Measurements from ENCODE around the gene TNP1. TPM values are rescaled to one million over a fixed set of nuclear protein-coding genes. Genes with fewer than 3 reads are reported as not detected.

The TNP1 gene
- total RNA-seq, 4 donors from 2014 or later, result not detected

- TF ChIP-seq CTCF (IDR thresholded peaks at IDR 0.05), result no peak
- ATAC-seq (ENCODE audit: low FRiP score) (no peak), DNase-seq (ENCODE audit: low spot score) (no peak)
These were observed 40.5 kb upstream of the TNP1 start for GRCh38 chr2:216900406-216900805.

GRCh38 chr2:216897561-216898203, 37.8 kb upstream of the TNP1 start:
- TF ChIP-seq CTCF (IDR thresholded peaks at IDR 0.05), result no peak
- DNase-seq (ENCODE audit: low spot score) (no peak), ATAC-seq (ENCODE audit: low FRiP score) (no peak)

- TF ChIP-seq CTCF (IDR thresholded peaks at IDR 0.05), result no peak
- ATAC-seq (ENCODE audit: low FRiP score) (no peak), DNase-seq (ENCODE audit: low spot score) (no peak)
These were observed 30.3 kb upstream of the TNP1 start for GRCh38 chr2:216890138-216890537.

GRCh38 chr2:216888887-216889622, 29.2 kb upstream of the TNP1 start:
- ATAC-seq (ENCODE audit: low FRiP score) (no peak), DNase-seq (ENCODE audit: low spot score) (no peak)
- TF ChIP-seq CTCF (IDR thresholded peaks at IDR 0.05), result no peak

GRCh38 chr2:216888081-216888480, 28.2 kb upstream of the TNP1 start:
- DNase-seq (ENCODE audit: low spot score), result no peak
- no peak for ATAC-seq (ENCODE audit: low FRiP score)
- no peak for TF ChIP-seq CTCF (IDR thresholded peaks at IDR 0.05)

- DNase-seq (ENCODE audit: low spot score), result no peak
- TF ChIP-seq CTCF (IDR thresholded peaks at IDR 0.05), result no peak
- no peak for ATAC-seq (ENCODE audit: low FRiP score)
These were observed 27.3 kb upstream of the TNP1 start for GRCh38 chr2:216887138-216887537.

- TF ChIP-seq CTCF (IDR thresholded peaks at IDR 0.05), result no peak
- ATAC-seq (ENCODE audit: low FRiP score), result no peak
- DNase-seq (ENCODE audit: low spot score), result no peak
These were observed 25.3 kb upstream of the TNP1 start for GRCh38 chr2:216885117-216885553.

All from omental fat pad (tissue), 4 donors.